Activated CD4-positive, alpha-beta T cell treated with anti-CD3 and anti-CD28 coated beads, Interleukin-2, amount 10 ng/mL, durations not matched to agents 24 days and 14 days (primary cell): Measurements from ENCODE around the gene PANK1. TPM values are rescaled to one million over a fixed set of nuclear protein-coding genes. Genes with fewer than 3 reads are reported as not detected.
"Not testable (repeated sequence)": the region's sequence is repeated elsewhere in the genome, so short reads cannot be mapped to it uniquely, and the experiment has no call there.

Experiments used
- DNase-seq: peaks from one replicate; pipeline ENCODE4 v3.0.0; 2022
- H3K27ac Mint-ChIP-seq: one replicate; pipeline ENCODE4 v1.8.0; 2022; ENCODE audit warnings: mild to moderate bottlenecking, mixed read lengths
- H3K27me3 Mint-ChIP-seq: one replicate; pipeline ENCODE4 v1.8.0; 2022; ENCODE audit warnings: mixed read lengths
- H3K36me3 Mint-ChIP-seq: one replicate; pipeline ENCODE4 v1.8.0; 2022; ENCODE audit warnings: low read depth, mild to moderate bottlenecking, mixed read lengths
- H3K4me1 Mint-ChIP-seq: one replicate; pipeline ENCODE4 v1.8.0; 2021; ENCODE audit warnings: mixed read lengths
- H3K4me3 Mint-ChIP-seq: one replicate; pipeline ENCODE4 v1.8.0; 2022; ENCODE audit warnings: mild to moderate bottlenecking, moderate library complexity, mixed read lengths
- H3K9me3 Mint-ChIP-seq: one replicate; pipeline ENCODE4 v1.8.0; 2021; ENCODE audit warnings: mixed read lengths
- intact Hi-C: fragments of 100-400 bp; cut with micrococcal nuclease; formaldehyde crosslinking; loops from one replicate; pipeline ENCODE4 v1.15.1; 2023
- total RNA-seq: library from RNA; stranded (reverse); gene quantifications from 2 replicates; pipeline ENCODE4 v1.2.3, GENCODE V29; 2022

Gene PANK1
- total RNA-seq, 1 donor from 2014 or later = 4.8 TPM

- DNase-seq, intact Hi-C loops, H3K27me3 Mint-ChIP-seq, H3K27ac Mint-ChIP-seq, H3K36me3 Mint-ChIP-seq, H3K4me3 Mint-ChIP-seq, H3K4me1 Mint-ChIP-seq, H3K9me3 Mint-ChIP-seq: not testable (repeated sequence)
Observed at GRCh38 chr10:89546651-89547050, 98.4 kb downstream of the PANK1 start.

GRCh38 chr10:89543841-89544240 is 101.2 kb downstream of the PANK1 start:
- no peak overlapping the region for H3K4me3 Mint-ChIP-seq
- H3K27me3 Mint-ChIP-seq = peaks cover 23% of the 10 kb centered on the region
- H3K4me1 Mint-ChIP-seq = no peaks in the 10 kb centered on the region
- no peak overlapping the region for H3K27ac Mint-ChIP-seq
- intact Hi-C loops = no loop called here
- no peak for DNase-seq
- H3K9me3 Mint-ChIP-seq = peaks cover 4% of the 10 kb centered on the region
- no peaks in the 10 kb centered on the region for H3K36me3 Mint-ChIP-seq

GRCh38 chr10:89540420-89540949 is 104.6 kb downstream of the PANK1 start:
- intact Hi-C loops = no loop called here
- Mint-ChIP-seq H3K36me3 (no peaks in the 10 kb centered on the region), H3K27ac (no peak overlapping the region), H3K4me1 (no peaks in the 10 kb centered on the region), H3K27me3 (peaks cover 44% of the 10 kb centered on the region), H3K4me3 (no peak overlapping the region), H3K9me3 (peaks cover 4% of the 10 kb centered on the region)
- no peak for DNase-seq

- H3K4me1 Mint-ChIP-seq = peaks cover 6% of the 10 kb centered on the region
Observed at GRCh38 chr10:89537364-89537763, 107.7 kb downstream of the PANK1 start.

GRCh38 chr10:89536013-89536354 is 109.1 kb downstream of the PANK1 start:
- Mint-ChIP-seq H3K27ac (no peak overlapping the region), H3K36me3 (no peaks in the 10 kb centered on the region), H3K9me3 (no peaks in the 10 kb centered on the region), H3K27me3 (peaks cover 72% of the 10 kb centered on the region), H3K4me3 (no peak overlapping the region), H3K4me1 (peaks cover 6% of the 10 kb centered on the region)
- intact Hi-C loops = no loop called here
- no peak for DNase-seq

More at GRCh38 chr10:89537364-89537763, 107.7 kb downstream of the PANK1 start:
- no peak for DNase-seq
- H3K4me3 Mint-ChIP-seq = no peak overlapping the region
- peaks cover 62% of the 10 kb centered on the region for H3K27me3 Mint-ChIP-seq
- no peak overlapping the region for H3K27ac Mint-ChIP-seq
- no peaks in the 10 kb centered on the region for H3K9me3 Mint-ChIP-seq
- intact Hi-C loops = no loop called here
- H3K36me3 Mint-ChIP-seq = no peaks in the 10 kb centered on the region

GRCh38 chr10:89535171-89536012 is 109.7 kb downstream of the PANK1 start, which contains the start of gene SLC16A12:
TSS of gene SLC16A12 (minus strand) at chr10:89535594. CDS start at chr10:89462578, 73,016 bp downstream.
- H3K4me1 Mint-ChIP-seq = peaks cover 6% of the 10 kb centered on the region
- no peak for DNase-seq
- H3K27me3 Mint-ChIP-seq = peaks cover 68% of the 10 kb centered on the region
- H3K4me3 Mint-ChIP-seq = peak within 1 kb of the TSS; percentile 15
- no peak within 1 kb of the TSS for H3K27ac Mint-ChIP-seq
- no peaks in the 10 kb centered on the region for H3K9me3 Mint-ChIP-seq
- no peaks in the 10 kb centered on the region for H3K36me3 Mint-ChIP-seq
- intact Hi-C loops = no loop called here

- DNase-seq = no peak
- H3K27ac Mint-ChIP-seq = no peak overlapping the region
- peaks cover 6% of the 10 kb centered on the region for H3K4me1 Mint-ChIP-seq
- H3K36me3 Mint-ChIP-seq = no peaks in the 10 kb centered on the region
- H3K27me3 Mint-ChIP-seq = peaks cover 65% of the 10 kb centered on the region
- intact Hi-C loops = no loop called here
- peak overlapping the region; percentile 15 for H3K4me3 Mint-ChIP-seq
- no peaks in the 10 kb centered on the region for H3K9me3 Mint-ChIP-seq
Observed at GRCh38 chr10:89534826-89535166, 110.2 kb downstream of the PANK1 start.

Other genes with a start within 250 kb of the PANK1 start
- gene IFIT5, start 230.7 kb downstream of the PANK1 start, total RNA-seq = 8.5 and 9.5 TPM in 2 replicates
- not detected in 2 replicates for gene SLC16A12, start 109.6 kb downstream of the PANK1 start, total RNA-seq
- gene KIF20B, start 56.3 kb upstream of the PANK1 start, total RNA-seq = 55.0 and 55.6 TPM in 2 replicates